ENCODE data around the gene TEKT2.
A peak's percentile ranks its signal among the peaks of the same experiment; 100 is the strongest.

Gene TEKT2

DNA sequence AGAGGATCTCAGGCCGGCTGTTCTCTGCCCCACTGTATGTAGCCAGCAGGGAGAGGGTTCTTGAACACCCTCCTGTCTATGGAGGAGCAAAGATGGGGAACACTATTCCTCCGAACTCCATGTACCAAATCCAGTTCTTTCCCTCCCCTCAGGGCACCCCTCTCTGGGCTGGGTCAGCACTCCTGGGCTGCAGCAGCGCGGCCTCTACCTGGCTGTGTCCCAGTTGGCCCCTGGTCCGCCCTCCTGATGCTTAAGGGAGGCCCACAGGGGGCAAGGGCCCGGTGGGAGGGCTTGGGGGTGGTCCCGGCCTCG lies 4.3 kb downstream of the TEKT2 start:
- no peak for DNase-seq

DNA sequence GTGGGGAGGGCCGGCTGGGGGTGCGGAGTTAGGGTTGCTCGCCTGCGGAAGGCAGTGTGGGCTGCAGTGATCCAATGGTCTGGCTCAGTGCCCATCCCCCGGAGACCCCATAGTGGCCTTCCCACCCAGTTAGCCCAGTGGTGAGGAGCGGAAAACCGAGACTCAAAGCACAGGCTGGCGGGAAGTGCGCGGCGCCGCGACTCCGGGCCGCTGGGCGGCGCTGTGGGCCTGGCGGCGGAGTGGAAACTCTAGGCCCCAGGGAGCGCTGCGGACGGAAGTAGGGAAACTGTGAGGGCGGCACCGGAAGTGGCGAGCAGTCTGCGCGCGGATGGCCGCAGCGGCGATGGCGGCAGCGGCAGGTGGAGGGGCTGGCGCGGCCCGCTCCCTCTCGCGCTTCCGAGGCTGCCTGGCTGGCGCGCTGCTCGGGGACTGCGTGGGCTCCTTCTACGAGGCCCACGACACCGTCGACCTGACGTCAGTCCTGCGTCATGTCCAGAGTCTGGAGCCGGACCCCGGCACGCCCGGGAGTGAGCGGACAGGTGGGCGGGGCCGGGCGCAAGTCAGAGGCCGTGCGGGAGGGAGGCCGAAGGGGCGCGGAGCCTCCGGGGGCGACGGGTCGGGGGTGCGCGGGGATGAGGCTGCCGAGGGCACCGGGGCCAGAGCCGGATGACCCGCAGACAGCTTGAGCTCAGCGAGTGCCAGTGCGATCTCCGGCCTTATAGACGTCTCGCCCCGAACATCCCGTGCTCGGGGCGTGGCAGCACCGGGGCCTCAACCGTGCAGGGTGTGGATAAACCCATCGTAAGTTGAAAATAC lies 4.9 kb downstream of the TEKT2 start, which contains the start of gene ADPRS:
ADPRS (plus strand) TSS at position 316 of the 816 bp plus-strand sequence; CDS start at position 329, 13 bp downstream.
- DNase-seq: peak; percentile 79

DNA sequence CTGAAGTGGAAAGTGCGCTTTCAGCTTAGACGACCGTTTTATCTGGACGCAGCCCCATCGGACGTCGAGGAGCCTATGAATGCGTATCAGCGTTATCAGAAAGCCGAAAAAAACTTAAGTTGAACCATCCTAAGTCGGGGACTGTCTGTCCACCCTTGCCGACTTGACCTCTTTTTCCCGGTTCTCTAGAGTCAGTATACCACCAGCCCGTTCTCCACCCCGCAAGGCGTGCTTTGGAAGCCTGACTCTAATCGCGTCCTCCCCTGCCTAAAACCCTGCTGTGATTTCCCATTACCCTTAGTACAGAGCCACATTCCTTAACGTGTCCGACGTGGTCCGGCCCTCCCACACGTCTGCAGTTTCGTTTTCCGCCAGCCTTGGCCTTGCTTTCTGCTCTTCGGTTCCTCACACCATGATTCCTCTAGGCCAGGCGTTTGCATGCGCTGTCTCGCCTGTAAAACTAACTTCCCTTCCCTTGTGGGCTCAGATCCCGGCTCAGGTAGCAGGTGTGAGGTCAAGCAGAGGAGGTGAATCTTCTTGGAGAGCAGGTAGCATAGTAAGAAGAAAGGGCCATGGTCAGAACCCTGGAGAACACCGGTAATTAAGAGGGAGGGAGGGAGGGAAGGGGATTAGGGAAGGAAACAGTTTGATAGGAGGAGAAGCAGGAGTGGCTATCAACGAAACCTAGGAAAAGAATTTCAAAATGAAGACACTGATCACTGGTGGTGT lies 5.7 kb downstream of the TEKT2 start:
- no peak for DNase-seq

DNA sequence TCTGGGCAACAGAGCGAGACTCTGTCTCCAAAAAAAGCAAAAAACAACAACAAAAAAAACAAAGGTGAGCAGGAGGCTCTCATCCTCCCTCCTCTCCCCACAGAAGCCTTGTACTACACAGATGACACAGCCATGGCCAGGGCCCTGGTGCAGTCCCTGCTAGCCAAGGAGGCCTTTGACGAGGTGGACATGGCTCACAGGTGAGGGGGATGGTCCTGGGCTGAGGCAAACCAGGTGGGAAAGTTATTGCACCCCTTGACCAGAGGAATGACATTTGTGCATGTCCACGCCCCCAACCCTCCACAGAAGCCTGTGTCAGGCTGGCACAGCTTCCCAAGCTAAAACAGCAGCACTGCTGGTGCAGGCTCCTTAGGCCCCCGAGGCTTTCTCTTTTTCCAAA lies 7.2 kb downstream of the TEKT2 start:
- no peak for DNase-seq

DNA sequence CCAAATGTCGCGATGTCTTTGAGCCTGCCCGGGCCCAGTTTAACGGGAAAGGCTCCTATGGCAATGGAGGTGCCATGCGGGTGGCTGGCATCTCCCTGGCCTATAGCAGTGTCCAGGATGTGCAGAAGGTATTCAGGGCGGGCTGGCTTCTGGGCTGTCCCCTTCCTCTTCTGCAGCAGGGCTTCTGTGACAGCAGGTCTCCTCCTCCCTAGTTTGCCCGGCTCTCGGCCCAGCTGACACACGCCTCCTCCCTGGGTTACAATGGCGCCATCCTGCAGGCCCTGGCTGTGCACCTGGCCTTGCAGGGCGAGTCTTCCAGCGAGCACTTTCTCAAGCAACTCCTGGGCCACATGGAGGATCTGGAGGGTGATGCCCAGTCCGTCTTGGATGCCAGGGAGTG lies 7.8 kb downstream of the TEKT2 start:
- DNase-seq: no peak

DNA sequence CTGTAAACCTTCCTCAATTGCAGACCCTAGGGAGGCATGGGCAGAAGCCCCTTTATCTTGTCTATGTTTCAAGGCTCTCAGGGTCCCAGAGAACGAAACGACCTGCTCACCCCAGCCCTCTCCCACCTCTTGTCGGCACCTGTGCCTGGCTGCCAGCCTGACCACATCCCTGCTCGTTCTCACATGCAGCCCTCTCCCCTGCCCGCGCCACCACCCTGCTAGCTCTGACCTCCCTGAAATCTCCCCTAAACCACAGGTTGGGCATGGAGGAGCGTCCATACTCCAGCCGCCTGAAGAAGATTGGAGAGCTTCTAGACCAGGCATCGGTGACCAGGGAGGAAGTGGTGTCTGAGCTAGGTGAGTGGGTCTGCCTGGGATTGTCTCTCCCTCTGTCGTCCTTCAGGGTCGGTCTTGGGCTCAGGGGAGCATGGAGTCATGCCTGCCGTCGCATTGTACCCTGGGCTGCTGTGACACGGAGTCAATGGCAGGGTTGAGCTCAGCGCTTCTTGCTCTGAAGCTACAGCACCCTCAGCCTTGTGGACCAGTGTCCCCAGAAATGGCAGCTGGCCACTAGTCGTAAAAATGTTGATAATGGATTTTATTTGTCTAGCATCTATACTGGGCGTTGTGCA lies 8.4 kb downstream of the TEKT2 start:
- DNase-seq: no peak

DNA sequence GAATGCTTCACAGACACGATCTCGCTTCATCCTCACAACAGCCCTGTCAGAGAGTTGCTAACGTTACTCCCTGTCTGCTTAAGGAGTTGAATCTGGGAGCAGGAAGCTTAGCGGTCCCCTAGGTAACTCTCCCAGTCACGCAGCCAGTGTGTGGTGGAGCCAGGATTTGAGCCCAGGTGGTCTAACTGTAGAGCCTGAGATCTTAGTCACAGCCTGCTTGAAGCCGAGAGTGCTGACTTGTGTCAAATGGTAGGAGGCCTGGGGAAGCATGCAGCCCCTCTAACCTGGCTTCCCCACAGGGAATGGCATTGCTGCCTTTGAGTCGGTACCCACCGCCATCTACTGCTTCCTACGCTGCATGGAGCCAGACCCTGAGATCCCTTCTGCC lies 8.9 kb downstream of the TEKT2 start:
- DNase-seq: no peak

DNA sequence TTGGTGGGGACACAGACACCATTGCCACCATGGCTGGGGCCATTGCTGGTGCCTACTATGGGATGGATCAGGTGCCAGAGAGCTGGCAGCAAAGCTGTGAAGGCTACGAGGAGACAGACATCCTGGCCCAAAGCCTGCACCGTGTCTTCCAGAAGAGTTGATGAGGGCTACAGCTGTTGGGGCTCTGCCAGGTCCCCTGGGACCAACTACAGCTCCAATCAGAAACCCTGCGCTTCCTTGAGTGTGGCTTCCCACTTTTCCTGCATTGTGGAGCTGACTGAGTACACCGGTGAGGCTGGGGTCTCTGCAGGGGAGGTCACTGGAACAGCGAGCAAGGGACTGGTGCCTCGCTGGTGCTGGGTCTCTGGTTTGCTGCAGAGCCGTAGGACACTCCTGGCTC lies 9.3 kb downstream of the TEKT2 start:
- DNase-seq: no peak

DNA sequence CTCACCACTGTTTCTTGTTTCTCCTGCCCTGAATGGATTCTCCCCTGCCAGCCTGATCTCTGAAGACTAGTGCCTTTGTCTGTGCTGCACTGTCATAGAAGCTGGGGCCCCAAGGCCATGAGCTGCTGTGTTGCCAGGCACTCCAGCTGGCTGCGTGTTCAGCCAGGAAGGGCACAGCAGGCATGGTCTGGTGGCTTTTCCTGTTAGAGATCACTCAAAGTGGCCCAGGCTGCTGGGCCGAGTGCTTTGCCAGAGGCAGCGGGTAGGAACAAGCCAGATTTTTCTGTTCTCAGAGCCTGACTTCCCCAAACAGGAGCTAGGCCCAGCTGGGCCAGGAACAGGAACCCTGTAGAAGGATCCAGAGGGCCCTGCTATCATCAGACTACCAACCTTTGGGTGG lies 10.0 kb downstream of the TEKT2 start:
- DNase-seq: no peak

DNA sequence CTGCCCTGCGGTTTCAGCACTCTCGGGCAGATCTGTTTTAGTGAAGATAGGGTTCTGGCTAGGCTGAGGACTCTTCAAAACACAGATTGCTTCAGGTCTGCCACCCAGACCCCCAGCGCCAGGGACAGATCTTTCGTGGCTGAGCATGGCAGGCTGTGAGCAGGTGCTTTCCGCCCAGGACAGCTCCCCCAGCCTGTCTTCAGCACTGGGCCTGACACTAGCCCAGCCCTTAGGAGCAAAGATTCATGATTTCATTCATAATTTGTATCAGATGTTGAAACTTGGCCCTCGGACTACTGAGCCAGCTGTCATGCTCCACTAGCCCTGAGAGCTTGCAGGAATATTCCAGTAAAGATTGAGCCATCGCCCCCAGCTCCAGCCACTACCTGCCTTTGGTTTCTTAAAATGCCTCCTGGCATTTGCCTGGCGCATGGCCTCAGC lies 10.7 kb downstream of the TEKT2 start:
- DNase-seq: no peak

DNA sequence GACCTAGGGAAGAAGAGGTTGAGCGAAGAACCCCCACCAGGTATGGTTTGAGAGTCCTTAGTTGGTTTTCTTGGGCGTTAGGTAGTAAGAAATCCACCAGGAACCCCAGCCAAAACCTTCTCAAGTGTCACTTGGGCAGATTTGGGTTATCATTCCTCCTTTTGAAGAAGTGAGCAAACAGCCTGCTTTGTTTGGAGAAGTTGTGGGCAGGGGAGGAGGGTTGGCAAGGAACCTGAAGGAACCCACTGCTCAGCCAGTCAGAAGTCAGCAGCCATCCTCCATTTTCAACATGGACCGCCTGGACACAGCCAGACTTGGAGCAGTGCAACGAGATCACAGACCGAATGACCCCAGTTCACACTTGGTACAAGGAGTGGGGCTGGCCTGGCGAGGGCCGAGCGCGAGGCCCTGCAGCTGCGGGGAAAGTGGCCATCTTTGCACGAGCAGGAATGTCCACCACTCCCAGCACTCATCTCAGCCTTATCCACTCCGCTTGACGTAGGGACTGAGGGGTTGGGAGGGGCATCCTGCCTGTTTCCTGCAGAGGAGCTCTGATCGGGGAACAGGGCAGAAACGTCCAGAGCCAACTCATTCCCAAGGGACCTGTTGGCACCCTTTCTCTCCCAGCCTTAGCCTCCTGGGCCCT lies 12.0 kb downstream of the TEKT2 start:
- no peak for DNase-seq

DNA sequence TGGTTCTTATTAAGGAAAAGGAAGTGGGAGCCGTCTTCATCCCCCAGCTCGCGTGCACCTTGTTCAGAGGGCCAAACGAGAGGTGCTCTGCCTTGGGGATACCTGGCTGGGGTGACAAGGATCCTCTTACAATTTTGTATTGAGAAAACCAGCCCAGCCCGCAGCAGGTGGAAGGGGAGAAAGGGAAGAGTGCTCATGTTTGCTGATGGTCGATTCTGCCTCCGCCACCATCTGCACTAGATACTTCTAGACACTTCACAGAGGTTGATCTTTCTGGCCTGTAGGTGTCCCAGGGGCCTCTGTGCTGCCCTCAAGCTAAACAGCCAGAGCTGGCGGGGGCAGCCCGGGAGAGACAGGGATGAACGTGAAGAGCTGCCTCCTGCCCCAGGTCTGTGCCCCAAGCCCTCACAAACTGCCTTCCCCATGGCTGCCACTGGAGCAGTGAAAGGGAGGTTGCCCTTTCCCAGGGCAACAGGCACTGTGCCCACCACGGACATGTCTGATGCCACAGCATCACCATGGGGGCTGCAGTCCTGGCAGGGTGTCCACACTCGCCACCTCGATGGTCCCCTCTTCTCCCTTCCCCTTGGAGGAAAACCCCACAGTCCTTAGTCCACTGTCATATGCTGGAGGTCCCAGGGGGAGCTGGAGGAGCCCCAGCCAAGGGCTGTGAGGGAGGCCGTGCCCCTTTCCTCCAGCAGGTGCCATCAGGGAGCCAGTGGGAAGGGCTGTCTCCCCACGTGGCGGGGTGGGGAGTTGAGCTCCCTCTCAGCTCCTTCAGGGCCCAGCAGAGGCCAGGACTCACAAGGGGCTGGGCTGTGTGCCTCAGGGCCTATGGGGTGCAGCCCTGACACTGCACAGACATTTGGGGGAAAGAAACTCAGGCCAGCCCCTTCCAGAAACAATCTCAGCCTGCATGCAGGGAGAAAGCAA lies 12.9 kb downstream of the TEKT2 start:
- DNase-seq: no peak

DNA sequence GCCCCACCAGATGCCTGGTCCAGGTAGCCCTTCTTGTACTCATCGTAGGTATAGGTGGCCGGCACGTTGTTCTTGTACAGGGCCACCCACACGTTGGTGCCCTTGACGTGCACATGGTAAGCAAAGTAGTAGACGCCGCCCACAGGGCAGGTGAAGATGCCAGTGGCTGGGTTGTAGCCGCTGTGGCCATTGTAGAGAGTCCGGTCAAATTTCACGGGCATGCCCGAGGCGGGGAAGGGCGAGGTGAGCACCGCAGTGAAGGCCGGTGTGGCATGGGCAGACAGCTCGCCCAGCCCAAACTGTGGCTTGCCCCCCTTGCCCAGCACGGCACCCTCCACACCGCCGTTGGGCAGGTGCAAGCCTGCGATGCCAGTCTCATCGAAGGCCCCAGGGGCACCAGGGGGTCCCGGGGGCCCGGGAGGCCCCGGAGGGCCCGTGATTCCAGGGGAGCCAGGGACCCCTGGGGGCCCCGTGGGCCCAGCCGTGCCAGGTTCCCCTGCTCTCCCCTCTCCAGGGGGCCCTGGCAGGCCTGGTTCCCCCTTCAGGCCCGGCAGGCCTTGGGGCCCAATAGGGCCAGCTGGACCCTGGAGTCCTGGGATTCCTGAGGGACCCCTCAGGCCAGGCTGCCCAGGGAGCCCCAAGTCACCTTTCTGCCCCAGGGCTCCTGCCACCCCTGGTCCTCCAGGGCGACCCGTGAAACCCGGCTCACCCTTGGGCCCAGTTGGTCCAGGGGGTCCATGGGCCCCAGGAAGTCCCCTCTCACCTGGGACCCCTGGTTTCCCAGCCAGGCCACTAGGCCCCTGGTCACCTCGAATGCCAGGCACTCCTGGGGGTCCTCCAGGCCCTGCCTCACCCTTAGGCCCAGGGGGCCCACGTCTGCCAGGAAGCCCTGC lies 14.0 kb downstream of the TEKT2 start:
- DNase-seq: no peak

DNA sequence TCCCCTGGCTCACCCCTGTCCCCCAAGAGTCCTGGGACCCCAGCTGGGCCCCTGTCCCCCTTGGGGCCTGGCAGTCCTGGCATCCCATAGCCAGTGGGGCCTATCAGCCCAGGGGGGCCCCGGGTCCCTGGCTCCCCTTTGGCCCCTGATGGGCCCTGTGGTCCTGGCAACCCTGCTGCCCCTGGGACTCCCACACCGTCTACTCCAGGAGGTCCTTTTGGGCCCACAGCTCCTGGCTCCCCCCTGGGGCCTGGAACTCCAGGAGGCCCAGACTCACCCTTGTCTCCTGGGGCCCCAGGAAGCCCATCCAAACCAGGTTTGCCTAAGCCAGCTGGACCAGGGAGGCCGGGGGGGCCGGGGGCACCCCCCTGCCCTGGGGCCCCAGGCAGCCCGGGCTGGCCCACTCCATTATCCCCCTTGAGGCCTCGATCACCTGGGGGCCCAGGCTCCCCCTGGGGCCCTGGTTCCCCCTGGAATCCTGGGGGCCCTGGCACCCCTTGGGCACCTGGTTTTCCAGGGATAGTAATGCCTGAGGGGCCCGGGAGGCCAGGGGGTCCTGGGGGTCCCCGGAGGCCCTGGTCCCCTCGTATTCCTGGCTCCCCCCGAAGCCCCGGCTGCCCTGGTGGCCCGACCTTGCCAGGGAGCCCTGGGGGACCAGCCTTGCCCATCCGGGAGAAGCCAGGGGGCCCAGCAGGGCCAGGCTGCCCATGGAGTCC lies 14.9 kb downstream of the TEKT2 start:
- peak; percentile 0 for DNase-seq

DNA sequence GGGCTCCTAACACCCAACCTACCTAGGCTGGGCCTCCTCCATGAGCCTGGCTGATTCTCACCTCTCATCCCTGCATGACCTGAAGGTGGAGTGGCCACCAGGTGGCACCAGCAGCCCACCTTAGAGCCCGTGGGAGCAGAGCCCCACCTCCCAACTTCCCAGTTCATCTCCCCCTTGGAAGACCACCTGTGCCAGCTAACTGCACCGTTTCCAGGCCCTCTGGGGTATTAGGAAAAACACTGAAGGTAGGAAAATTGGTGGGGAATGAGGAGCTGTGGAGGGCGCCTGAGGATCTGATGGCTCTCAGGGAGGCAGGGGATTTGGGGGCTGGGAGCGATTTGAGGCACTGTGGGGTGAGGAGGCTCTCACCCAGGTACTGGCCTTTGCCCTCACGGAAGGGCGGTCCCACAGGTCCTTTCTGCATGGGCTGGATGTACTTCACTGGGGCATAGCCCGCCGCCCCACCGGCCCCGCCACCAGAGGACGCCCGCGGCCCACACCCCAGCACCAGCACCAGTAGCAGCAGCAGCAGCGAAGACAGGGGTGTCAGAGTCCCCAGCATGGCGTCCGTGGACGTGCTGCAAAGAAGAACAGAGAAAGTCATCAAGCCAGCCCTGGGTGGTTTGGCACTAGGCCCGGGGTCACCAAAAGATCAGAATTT lies 15.9 kb downstream of the TEKT2 start:
- peak; percentile 75 for DNase-seq

DNA sequence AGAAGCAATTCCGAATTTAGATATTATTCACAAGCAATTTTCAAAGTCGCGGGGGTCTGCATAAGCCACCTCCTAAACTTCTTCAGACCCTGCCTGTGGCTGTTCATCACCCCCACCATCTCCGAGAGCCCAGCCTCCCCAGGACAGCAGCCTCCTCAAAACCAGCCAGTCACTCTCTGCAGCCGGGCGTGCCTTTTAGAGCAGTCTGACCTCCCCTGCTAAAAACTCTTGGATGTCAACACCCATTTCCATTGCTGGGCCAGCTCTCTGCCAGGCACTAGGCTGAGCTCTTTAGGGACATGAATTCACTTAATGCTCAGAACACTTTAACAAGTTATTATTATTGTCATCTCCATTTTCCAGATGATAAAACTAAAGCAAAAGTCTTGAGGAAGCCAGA lies 16.5 kb downstream of the TEKT2 start:
- no peak for DNase-seq

DNA sequence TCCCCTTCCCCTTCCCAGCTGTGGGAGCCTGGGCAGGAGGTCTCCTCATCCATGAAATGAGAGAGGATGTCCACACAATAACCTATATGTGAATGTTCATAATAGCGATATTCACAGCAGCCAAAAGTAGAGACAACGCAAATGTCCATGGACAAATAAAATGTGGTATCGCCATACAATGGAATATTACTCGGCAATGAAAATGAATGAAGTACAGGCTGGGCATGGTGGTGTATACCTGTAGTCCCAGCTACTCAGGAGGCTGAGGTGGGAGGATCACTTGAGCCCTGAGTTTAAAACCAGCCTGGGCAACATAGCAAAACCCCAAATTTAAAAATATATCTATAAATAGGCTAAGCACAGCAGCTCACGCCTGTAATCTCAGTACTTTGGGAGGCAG lies 17.7 kb downstream of the TEKT2 start:
- DNase-seq: no peak

DNA sequence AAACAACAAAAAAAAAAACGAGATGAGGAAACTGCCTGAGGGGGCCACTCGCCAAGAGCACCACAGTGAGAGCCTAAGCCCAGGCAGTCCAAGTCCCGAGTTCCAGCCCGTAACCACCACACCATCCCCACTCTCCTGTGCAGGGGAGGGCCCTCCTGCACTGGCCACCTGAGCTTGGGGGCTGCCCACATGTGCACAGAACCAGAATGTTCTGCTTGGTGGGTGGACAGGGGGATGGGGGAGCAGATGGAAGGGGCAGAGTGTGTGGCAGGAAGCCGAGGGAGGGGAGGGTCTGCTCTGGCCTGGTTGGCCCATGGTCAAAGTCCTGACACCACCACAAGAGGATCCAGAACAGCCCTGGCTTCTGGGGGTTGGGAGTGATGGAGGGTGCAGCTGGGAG lies 22.4 kb downstream of the TEKT2 start:
- DNase-seq: no peak

DNA sequence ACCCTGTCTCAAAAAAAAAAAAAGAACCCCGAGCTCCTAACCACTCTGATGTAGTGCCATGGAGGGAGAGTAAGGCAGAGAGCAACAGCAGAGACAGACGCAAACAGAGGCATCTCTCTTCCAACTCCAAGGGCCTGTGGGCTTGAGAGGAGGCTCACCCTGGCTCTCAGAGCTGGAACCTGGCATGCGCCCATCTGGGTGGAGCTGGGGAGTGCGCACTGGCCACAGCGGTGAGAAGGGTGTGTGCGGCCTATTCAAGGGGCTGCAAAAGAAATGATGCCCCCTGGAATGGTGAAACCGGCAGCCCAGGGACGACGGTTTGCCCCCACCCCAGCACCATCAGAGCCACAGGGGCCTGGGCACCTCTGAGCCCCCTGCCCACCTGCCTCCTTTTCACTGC lies 23.5 kb downstream of the TEKT2 start:
- no peak for DNase-seq

DNA sequence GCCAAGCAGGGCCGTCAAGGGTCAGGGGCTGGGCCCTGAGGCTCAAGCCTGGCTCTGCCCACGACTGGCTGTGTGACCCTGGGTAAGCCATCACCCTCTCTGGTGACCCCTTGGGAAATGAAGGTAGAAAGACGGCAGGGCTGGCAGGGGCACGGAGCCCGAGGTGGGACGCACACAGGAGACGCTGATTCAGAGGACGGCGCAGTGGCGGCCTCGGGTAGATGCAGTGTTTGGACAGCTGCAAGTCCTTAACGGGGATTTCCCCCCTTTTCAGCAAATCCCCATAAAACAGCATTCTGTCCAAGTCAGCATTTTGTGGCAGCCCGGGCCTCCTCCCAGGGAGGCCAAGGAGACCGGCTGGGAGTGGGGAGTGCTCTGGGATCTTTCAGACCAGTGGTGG lies 24.4 kb downstream of the TEKT2 start:
- DNase-seq: no peak
